HepG2 (cell line): ENCODE results near the gene SYNE1.

Experiments
- CTCF ChIP-seq: sonication (generic); formaldehyde crosslinking; IDR thresholded peaks from 2 replicates; pipeline ENCODE4 v1.5.0; 2020; ENCODE audit warnings: mild to moderate bottlenecking, missing genetic modification reagents, moderate library complexity
- EP300 ChIP-seq, 3 experiments: sonication (generic) in 1 of 3; formaldehyde crosslinking in 1 of 3; IDR thresholded peaks; 2 replicates each; pipeline versions ENCODE4 v1.5.1 to v1.6.1; 2011 to 2020; ENCODE audit warnings: low read depth in 2 of 3, low read length in 2 of 3, borderline replicate concordance in 1 of 3, improper control_type of control experiment in 1 of 3, mild to moderate bottlenecking in 1 of 3, missing genetic modification reagents in 1 of 3, moderate library complexity in 1 of 3
- GABPA ChIP-seq, 2 experiments: IDR thresholded peaks; 2 replicates each; pipeline ENCODE4 v1.6.1; 2011 to 2016; ENCODE audit warnings: low read depth in 2 of 2, low read length in 1 of 2, missing biosample characterization in 1 of 2, missing genetic modification characterization in 1 of 2
- MBD4 ChIP-seq: IDR thresholded peaks from 2 replicates; pipeline ENCODE4 v1.6.1; 2012; ENCODE audit warnings: low read length, inconsistent platforms, borderline replicate concordance
- MYC ChIP-seq: sonication (generic); formaldehyde crosslinking; IDR thresholded peaks from 2 replicates; pipeline ENCODE4 v1.9.0; 2021; ENCODE audit warnings: missing genetic modification reagents, borderline replicate concordance
- NPAS2 ChIP-seq: sonication (generic); formaldehyde crosslinking; IDR thresholded peaks from 2 replicates; pipeline ENCODE4 v1.8.0; 2022; ENCODE audit warnings: mild to moderate bottlenecking, missing genetic modification reagents, borderline replicate concordance
- POLR2A ChIP-seq, 2 experiments: IDR thresholded peaks; 2 replicates each; pipeline ENCODE4 v1.6.1; 2011; ENCODE audit warnings: low read depth in 2 of 2, low read length in 2 of 2, mild to moderate bottlenecking in 1 of 2, moderate library complexity in 1 of 2; ENCODE audit not compliant: insufficient read depth in 1 of 2
- RFX1 ChIP-seq: fragments of 450-650 bp; IDR thresholded peaks from 2 replicates; pipeline ENCODE4 v1.6.1; 2017
- SIN3B ChIP-seq: fragments of 150-350 bp; IDR thresholded peaks from 2 replicates; pipeline ENCODE4 v1.6.1; 2014; ENCODE audit warnings: low read length
- TCF7L2 ChIP-seq: IDR thresholded peaks from 2 replicates; pipeline ENCODE4 v1.6.1; 2011; ENCODE audit warnings: mild to moderate bottlenecking, low read depth, low read length, moderate library complexity
- ZSCAN25 ChIP-seq: sonication (generic); formaldehyde crosslinking; IDR thresholded peaks from 2 replicates; pipeline ENCODE4 v1.8.0; 2022; ENCODE audit warnings: mild to moderate bottlenecking, missing genetic modification reagents
- TF ChIP-seq, protein P1 (sequence below), 2 experiments: sonication (generic) in 1 of 2; formaldehyde crosslinking in 1 of 2; IDR thresholded peaks; 2 replicates each; pipeline versions ENCODE4 v1.5.1 to v1.6.1; 2011 to 2020; ENCODE audit warnings: borderline replicate concordance in 1 of 2, low read depth in 1 of 2, low read length in 1 of 2, mild to moderate bottlenecking in 1 of 2, missing genetic modification reagents in 1 of 2, moderate library complexity in 1 of 2
- TF ChIP-seq, protein P2 (sequence below): sonication (generic); formaldehyde crosslinking; IDR thresholded peaks from 2 replicates; pipeline ENCODE4 v1.4.0; 2020; ENCODE audit warnings: mild to moderate bottlenecking, missing genetic modification reagents

DNA sequence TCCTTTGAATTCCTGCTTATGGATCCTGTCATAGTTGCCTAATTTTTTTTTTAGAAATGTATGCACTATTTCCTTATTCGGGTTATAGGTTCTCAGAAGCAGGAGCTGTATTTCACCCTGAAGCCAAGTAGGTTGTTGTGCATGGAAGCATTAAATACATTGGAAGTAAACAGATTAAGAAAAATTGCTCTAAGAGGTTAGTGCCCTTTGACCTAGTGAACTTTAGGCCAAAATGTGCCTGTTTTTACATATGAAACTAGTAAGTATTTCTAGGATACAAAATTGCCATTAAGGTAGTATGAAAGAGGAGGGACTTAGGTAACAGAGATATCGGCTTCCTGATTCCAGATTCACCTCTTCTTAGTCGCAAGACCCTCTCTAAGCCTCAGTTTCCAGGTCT is 377.9 kb downstream of the SYNE1 start:
- TF ChIP-seq, protein P1, sequence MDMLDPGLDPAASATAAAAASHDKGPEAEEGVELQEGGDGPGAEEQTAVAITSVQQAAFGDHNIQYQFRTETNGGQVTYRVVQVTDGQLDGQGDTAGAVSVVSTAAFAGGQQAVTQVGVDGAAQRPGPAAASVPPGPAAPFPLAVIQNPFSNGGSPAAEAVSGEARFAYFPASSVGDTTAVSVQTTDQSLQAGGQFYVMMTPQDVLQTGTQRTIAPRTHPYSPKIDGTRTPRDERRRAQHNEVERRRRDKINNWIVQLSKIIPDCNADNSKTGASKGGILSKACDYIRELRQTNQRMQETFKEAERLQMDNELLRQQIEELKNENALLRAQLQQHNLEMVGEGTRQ (IDR thresholded peaks at IDR 0.05; ENCODE audit: low read depth, low read length) = no peak
- TF ChIP-seq, protein P1 (CRISPR knock-in tag; IDR thresholded peaks at IDR 0.05; ENCODE audit: borderline replicate concordance) = no peak
- TF ChIP-seq MYC (no peak), SIN3B (no peak), TCF7L2 (no peak), NPAS2 (CRISPR knock-in tag) (no peak), CTCF (CRISPR knock-in tag) (no peak), ZSCAN25 (CRISPR knock-in tag) (no peak), EP300 (IDR thresholded peaks at IDR 0.05; ENCODE audit: low read depth in 2 of 2, low read length in 2 of 2) (no peak), EP300 (CRISPR knock-in tag; IDR thresholded peaks at IDR 0.05; ENCODE audit: borderline replicate concordance) (no peak), RFX1 (no peak), POLR2A (IDR thresholded peaks at IDR 0.05; ENCODE audit: insufficient read depth in 1 of 2, low read depth in 2 of 2, low read length in 2 of 2) (no peak), MBD4 (no peak), GABPA (IDR thresholded peaks at IDR 0.05; ENCODE audit: low read depth, low read length) (no peak), GABPA (CRISPR knock-in tag; IDR thresholded peaks at IDR 0.05; ENCODE audit: low read depth) (no peak)
- TF ChIP-seq, protein P2, sequence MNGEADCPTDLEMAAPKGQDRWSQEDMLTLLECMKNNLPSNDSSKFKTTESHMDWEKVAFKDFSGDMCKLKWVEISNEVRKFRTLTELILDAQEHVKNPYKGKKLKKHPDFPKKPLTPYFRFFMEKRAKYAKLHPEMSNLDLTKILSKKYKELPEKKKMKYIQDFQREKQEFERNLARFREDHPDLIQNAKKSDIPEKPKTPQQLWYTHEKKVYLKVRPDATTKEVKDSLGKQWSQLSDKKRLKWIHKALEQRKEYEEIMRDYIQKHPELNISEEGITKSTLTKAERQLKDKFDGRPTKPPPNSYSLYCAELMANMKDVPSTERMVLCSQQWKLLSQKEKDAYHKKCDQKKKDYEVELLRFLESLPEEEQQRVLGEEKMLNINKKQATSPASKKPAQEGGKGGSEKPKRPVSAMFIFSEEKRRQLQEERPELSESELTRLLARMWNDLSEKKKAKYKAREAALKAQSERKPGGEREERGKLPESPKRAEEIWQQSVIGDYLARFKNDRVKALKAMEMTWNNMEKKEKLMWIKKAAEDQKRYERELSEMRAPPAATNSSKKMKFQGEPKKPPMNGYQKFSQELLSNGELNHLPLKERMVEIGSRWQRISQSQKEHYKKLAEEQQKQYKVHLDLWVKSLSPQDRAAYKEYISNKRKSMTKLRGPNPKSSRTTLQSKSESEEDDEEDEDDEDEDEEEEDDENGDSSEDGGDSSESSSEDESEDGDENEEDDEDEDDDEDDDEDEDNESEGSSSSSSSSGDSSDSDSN (CRISPR knock-in tag) = no peak
